HG02840 (cell line): Measurements from ENCODE around the gene S100A7A.

Experiments used
- ATAC-seq: cut with Tn5 transposase; IDR thresholded peaks from one replicate; pipeline ENCODE4 v1.9.1; 2021; ENCODE audit warnings: mild to moderate bottlenecking, moderate library complexity, moderate number of reproducible peaks; ENCODE audit not compliant: unreplicated experiment, low FRiP score

The S100A7A gene

GRCh38 chr1:153415850-153416570 is at the start of gene S100A7A:
Gene S100A7A (plus strand): TSS chr1:153416520. CDS start chr1:153418083, 1,563 bp downstream.
- no peak for ATAC-seq

GRCh38 chr1:153367090-153367489 is 49.2 kb upstream of the S100A7A start:
- no peak for ATAC-seq

- ATAC-seq, result no peak
These were observed 47.8 kb upstream of the S100A7A start for GRCh38 chr1:153368495-153368894.

GRCh38 chr1:153370146-153370545 is 46.2 kb upstream of the S100A7A start:
- ATAC-seq, result no peak

GRCh38 chr1:153371231-153371630 is 45.1 kb upstream of the S100A7A start:
- ATAC-seq, result no peak

- no peak for ATAC-seq
These were observed 43.7 kb upstream of the S100A7A start for GRCh38 chr1:153372571-153372970.

- ATAC-seq, result no peak
These were observed 42.2 kb upstream of the S100A7A start for GRCh38 chr1:153374071-153374470.

GRCh38 chr1:153375511-153375910 is 40.8 kb upstream of the S100A7A start, which contains the start of gene S100A12:
Gene S100A12 (minus strand): TSS chr1:153375621. CDS start chr1:153374592, 1,029 bp downstream.
- ATAC-seq, result no peak

- no peak for ATAC-seq
These were observed 36.7 kb upstream of the S100A7A start for GRCh38 chr1:153379591-153379990.

GRCh38 chr1:153380711-153381110 is 35.6 kb upstream of the S100A7A start:
- ATAC-seq, result no peak

GRCh38 chr1:153384958-153385580 is 31.3 kb upstream of the S100A7A start:
- no peak for ATAC-seq

- no peak for ATAC-seq
These were observed 29.8 kb upstream of the S100A7A start for GRCh38 chr1:153386500-153386901.

GRCh38 chr1:153387001-153387400 is 29.3 kb upstream of the S100A7A start:
- no peak for ATAC-seq

- ATAC-seq, result no peak
These were observed 28.5 kb upstream of the S100A7A start for GRCh38 chr1:153387785-153388184.

GRCh38 chr1:153389401-153389800 is 26.9 kb upstream of the S100A7A start:
- ATAC-seq, result no peak

GRCh38 chr1:153389973-153390879 is 26.1 kb upstream of the S100A7A start:
- ATAC-seq, result no peak

GRCh38 chr1:153390938-153391710 is 25.2 kb upstream of the S100A7A start, which contains the start of gene S100A8:
Gene S100A8 (minus strand): TSS chr1:153391073. CDS start chr1:153390535, 538 bp downstream.
- no peak for ATAC-seq

- ATAC-seq, result no peak
These were observed 24.1 kb upstream of the S100A7A start for GRCh38 chr1:153392258-153392657.

GRCh38 chr1:153392822-153393221 is 23.5 kb upstream of the S100A7A start:
- no peak for ATAC-seq

- no peak for ATAC-seq
These were observed 22.4 kb upstream of the S100A7A start for GRCh38 chr1:153393926-153394325.
